AG09309 (cell line): ENCODE measurements around the gene CCDC15.

Experiments used
- DNase-seq: peaks from one replicate; pipeline ENCODE4 v3.0.0-alpha.2; 2010; ENCODE audit warnings: low read depth
- H3K4me3 ChIP-seq: 2 replicates; pipeline ENCODE4 v1.5.1; 2011; ENCODE audit warnings: mild to moderate bottlenecking, low read depth, low read length, moderate library complexity; ENCODE audit not compliant: control insufficient read depth
- CTCF ChIP-seq: IDR thresholded peaks from 2 replicates; pipeline ENCODE4 v1.5.1; 2011; ENCODE audit warnings: mild to moderate bottlenecking, low read depth, low read length, inconsistent platforms; ENCODE audit not compliant: insufficient read depth, control insufficient read depth; ENCODE audit errors: missing control alignments

CCDC15 gene

GRCh38 chr11:124930799-124931198, 23.2 kb upstream of the CCDC15 start:
- H3K4me3 ChIP-seq: no peak overlapping the region
- DNase-seq: no peak
- TF ChIP-seq CTCF: no peak

- H3K4me3 ChIP-seq: no peak overlapping the region
- peak; percentile 74 for DNase-seq
- TF ChIP-seq CTCF: peak; percentile 35
These were observed 19.0 kb upstream of the CCDC15 start for GRCh38 chr11:124934862-124935547.

GRCh38 chr11:124935548-124936514, 18.2 kb upstream of the CCDC15 start, which contains the start of gene HEPACAM:
HEPACAM (minus strand) TSS chr11:124936047; CDS start chr11:124936006, 41 bp downstream.
- no peak for TF ChIP-seq CTCF
- DNase-seq: no peak
- no peak within 1 kb of the TSS for H3K4me3 ChIP-seq

- DNase-seq: no peak
- H3K4me3 ChIP-seq: no peak overlapping the region
- TF ChIP-seq CTCF: no peak
These were observed 16.6 kb upstream of the CCDC15 start for GRCh38 chr11:124937336-124937935.

GRCh38 chr11:124938206-124938765, 15.7 kb upstream of the CCDC15 start:
- no peak for TF ChIP-seq CTCF
- DNase-seq: no peak
- H3K4me3 ChIP-seq: no peak overlapping the region

- no peak for TF ChIP-seq CTCF
- DNase-seq: no peak
- no peak overlapping the region for H3K4me3 ChIP-seq
These were observed 15.0 kb upstream of the CCDC15 start for GRCh38 chr11:124938970-124939369.
